ENCODE measurements around the gene APCDD1L.

The APCDD1L gene

GRCh38 chr20:58480551-58481336 is 34.5 kb downstream of the APCDD1L start:
- H3K4me3 ChIP-seq (replicated peaks; ENCODE audit: insufficient read depth, low read length): no peak overlapping the region
- TF ChIP-seq SPI1 (IDR thresholded peaks at IDR 0.05; ENCODE audit: borderline replicate concordance, low read depth) (no peak), POLR2AphosphoS5 (IDR thresholded peaks at IDR 0.05; ENCODE audit: low read depth) (no peak), CTCF (IDR thresholded peaks at IDR 0.05; ENCODE audit: insufficient read depth, low read length) (no peak), GABPA (IDR thresholded peaks at IDR 0.05; ENCODE audit: low read depth) (no peak), REST (IDR thresholded peaks at IDR 0.05; ENCODE audit: insufficient replicate concordance, low read depth) (no peak)
- H3K27me3 ChIP-seq (ENCODE audit: insufficient read depth, poor library complexity, severe bottlenecking): no peaks in the 10 kb centered on the region
- no peak overlapping the region for H3K27ac ChIP-seq (replicated peaks)
- DNase-seq (ENCODE audit: low read depth in 1 of 2, low spot score in 1 of 2): no peak

- DNase-seq (ENCODE audit: low read depth in 1 of 2, low spot score in 1 of 2): no peak
- H3K27me3 ChIP-seq (ENCODE audit: insufficient read depth, poor library complexity, severe bottlenecking): no peaks in the 10 kb centered on the region
Measured at GRCh38 chr20:58479726-58480440, 35.3 kb downstream of the APCDD1L start.

More at GRCh38 chr20:58479726-58480440, 35.3 kb downstream of the APCDD1L start:
- TF ChIP-seq SPI1 (IDR thresholded peaks at IDR 0.05; ENCODE audit: borderline replicate concordance, low read depth) (no peak), GABPA (IDR thresholded peaks at IDR 0.05; ENCODE audit: low read depth) (no peak), POLR2AphosphoS5 (IDR thresholded peaks at IDR 0.05; ENCODE audit: low read depth) (no peak), CTCF (IDR thresholded peaks at IDR 0.05; ENCODE audit: insufficient read depth, low read length) (no peak), REST (IDR thresholded peaks at IDR 0.05; ENCODE audit: insufficient replicate concordance, low read depth) (no peak)
- no peak overlapping the region for H3K27ac ChIP-seq (replicated peaks)
- no peak overlapping the region for H3K4me3 ChIP-seq (replicated peaks; ENCODE audit: insufficient read depth, low read length)

Data from HL-60 (cell line).